HG03460 (cell line): ENCODE data around the gene MKKS.
"Not testable (repeated sequence)": the region's sequence is repeated elsewhere in the genome, so short reads cannot be mapped to it uniquely, and the experiment has no call there.

Experiments used
- ATAC-seq: cut with Tn5 transposase; IDR thresholded peaks from one replicate; pipeline ENCODE4 v1.9.1; 2021; ENCODE audit not compliant: unreplicated experiment

MKKS gene

DNA sequence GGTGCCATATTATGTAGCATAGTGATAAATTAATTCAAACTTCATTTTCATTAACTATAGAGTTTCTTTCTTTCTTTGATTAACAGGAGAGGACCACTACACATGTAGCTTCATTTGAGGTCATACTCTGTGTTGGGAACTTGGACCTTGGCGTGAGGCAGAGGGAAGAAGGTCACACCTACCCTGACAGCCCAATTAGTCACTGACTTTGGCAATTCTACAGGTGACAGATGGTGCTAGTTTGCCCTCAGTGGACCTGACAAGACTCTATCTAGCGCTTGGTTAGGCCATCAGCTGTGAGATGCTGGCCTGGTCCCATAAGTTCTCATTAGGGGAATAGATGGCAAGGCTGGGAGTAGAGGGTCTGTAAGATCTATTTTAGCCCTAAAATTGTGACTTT, 15.2 kb upstream of the MKKS start:
- no peak for ATAC-seq

DNA sequence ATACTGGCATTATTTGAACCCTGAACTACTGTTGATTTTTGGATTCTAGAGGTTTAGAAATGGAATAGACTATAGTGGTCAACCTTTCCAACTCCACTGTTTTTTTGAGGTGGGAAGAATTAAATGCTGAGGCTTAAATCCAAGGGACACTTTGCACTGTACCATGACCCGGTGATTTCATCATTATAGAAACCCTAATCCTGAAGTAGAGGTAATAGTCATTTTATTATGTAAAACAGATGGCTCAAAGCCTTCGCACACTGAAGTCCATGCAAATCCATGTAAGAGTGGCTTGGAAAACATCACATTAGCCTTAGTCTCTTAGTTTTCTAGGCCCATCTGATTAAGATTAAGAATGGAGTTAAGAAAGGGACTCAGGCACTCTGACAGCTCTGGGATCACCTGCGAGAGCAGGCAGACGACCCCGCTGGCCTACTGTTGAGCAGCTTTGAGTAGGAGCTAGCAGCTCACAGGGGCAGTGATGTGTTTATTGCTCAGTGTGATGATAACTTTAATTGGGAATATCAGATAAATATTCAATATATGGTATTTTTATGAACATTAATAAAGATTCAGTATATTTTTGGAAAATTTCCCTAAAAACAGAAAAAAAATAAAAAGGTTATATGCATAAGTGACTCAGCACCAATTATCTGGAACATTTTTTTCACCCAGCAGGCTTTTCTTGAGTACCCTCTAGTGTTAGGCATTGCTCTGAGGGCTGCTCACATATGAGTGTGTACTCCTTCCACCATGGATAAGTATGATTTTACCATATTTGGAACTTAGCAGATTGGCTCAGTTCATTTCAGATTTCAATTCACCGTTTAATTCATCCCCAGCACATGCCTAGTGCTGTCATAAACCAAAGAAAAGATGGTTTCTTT, 14.5 kb upstream of the MKKS start:
- ATAC-seq: no peak

DNA sequence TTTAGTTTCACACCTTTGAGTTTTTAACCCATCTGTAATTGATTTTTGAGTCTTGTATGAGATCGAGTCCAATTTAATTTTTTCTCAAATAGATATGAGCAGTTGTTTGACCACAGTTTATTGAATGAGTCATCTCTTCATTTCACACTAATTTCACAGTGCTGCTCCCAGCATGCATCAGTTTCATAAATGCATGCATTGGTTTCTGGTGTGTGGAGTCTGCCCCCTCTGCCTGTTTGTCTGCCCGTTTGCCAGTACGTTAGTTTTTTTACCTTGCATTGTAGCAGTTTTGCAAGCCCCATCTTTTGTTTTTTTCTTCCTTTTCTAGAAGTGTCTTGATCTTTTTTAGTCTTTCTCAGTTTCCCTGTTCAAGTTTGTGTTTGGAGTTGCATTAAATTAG, 13.0 kb upstream of the MKKS start:
- ATAC-seq: peak; percentile 96

DNA sequence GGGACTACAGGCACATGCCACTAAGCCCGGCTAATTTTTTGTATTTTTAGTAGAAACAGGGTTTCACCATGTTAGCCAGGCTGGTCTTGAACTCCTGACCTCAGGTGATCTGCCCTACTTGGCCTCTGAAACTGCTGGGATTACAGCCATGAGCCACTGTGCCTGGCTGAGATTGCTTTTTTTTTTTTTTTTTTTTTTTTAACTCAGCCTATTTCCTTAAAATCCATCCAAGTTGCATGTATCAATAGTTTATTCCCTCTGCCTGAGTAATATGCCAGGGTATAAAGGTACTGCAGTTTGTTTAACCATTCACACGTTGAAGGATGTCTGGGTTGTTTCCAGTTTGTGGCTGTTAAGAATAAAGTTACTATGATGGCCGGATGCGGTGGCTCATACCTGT, 11.7 kb upstream of the MKKS start:
- no peak for ATAC-seq

DNA sequence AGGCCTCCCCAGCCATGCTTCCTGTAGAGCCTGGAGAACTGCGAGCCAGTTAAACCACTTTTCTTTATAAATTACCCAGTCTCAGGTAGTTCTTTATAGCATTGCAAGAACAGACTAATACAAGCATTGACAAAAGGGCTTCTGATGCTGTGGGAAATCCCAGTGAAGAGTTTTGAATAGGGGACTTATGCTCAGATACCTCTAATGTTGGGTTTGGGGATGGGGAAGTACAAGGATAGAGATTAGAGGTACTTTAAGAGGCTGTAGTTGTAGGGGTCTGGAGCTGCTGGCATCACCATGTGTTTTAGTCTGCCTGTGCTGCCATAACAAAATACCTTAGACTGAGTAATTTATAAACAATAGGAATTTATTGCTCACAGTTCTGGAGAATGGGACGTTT, 9.9 kb upstream of the MKKS start:
- no peak for ATAC-seq

DNA sequence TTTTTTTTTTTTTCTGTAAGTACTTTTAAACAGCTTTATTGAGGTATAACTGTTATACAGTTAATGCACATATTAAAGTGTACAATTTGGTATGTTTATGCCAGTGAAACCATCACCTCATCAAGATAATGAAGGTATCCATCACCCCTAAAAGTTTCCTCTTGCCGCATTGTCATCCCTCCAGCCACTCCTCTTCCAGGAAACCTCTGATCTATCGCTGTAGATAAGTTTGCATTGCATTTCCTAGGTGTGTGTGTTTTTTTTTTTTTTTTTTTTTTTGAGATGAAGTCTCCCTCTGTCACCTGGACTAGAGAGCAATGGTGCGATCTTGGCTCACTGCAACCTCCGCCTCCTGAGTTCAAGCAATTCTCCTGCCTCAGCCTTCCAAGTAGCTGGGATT, 4.2 kb upstream of the MKKS start:
- ATAC-seq: no peak

DNA sequence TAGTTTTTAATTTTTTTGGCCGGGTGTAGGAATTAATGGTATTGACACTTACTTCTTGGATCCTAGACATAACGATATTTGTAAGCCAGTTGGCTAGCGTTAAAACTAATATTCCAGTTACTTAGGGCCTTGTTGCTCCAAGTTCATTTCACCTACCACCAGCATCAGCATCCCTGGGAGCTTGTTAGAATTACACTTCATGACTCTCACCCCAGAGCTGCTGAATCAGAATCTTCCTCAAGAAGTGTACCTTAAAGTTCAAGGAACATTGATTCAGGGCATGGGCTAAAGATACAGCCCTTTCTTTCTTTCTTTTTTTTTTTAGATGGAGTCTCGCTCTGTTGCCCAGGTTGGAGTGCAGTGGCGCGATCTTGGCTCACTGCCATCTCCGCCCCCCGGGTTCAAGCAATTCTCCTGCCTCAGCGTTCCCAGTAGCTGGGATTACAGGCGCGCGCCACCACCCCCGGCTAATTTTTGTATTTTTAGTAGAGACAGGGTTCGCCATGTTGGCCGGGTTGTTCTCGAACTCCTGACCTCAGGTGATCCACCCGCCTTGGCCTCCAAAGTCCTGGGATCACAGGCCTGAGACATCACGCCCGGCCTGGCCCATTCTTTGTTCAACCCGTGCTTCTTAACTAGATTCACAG, 2.2 kb upstream of the MKKS start:
- ATAC-seq: no peak

DNA sequence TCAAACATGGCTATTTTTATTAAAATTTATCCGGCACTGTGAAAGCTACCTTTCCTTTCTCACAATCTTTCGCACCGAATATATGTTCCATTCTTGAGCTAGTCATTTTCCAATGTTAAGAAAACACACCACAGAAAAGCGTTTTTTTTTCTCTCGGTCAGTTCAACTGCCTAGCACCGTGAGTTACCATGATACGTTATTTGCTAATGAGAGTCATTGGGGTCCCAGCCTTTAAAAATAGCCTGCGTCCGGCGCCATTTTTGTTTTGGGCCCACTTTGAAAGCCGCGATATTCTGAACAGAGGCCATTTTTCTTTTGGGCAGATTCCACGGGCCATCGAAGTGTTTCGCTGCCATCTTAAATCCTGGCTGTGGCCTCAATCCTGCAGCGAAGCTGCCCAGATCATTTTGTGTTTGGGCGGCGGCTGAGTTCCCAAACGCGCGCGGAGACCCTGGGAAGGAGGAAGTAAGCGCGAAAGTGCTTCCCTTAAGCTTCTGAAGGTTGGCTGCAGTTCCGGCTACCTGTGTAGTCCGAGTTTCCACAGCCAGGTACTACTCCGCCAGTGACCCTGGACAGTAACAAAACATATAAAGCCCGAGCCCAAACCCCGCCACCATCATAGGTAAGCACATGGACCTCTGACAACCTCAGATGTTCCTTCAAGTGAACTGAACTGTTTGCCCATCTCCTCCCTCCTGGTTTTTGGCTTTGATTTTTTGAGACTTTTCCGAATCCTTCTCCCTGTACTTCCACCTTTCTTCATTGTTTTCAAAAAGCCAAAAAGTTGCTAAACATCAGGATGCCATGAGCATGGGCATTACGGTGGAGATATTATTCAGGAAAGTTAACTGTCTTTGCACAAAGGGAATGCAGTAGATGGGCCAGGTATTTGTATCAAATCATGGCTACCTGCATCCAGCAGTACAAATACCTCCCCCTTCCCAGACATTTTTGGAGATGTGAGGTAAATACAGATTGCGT, 1.1 kb upstream of the MKKS start, which contains the start of gene SLX4IP:
Gene SLX4IP (plus strand): TSS at position 474 of the 981 bp plus-strand sequence. CDS start 22,900 bp downstream, outside the sequence.
- peak; percentile 63 for ATAC-seq

DNA sequence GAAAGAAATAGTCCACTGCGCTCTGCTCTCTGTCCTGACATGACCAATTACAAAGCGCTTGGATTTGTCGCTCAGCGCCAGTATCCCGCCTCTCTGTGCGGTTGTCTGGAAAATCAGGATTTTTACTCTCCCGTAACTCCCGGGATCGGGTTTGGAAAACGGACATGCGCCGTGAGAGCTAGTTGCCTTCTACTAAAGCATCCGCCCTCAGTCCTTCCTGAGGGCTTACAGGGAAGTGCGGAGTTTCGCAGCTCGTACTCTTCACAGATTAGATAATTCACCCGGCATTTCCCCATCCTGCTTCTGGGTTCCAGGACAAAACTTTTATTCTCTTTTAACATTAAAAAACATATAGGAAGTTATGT, 427 bp upstream of the MKKS start:
- ATAC-seq: peak; percentile 33

DNA sequence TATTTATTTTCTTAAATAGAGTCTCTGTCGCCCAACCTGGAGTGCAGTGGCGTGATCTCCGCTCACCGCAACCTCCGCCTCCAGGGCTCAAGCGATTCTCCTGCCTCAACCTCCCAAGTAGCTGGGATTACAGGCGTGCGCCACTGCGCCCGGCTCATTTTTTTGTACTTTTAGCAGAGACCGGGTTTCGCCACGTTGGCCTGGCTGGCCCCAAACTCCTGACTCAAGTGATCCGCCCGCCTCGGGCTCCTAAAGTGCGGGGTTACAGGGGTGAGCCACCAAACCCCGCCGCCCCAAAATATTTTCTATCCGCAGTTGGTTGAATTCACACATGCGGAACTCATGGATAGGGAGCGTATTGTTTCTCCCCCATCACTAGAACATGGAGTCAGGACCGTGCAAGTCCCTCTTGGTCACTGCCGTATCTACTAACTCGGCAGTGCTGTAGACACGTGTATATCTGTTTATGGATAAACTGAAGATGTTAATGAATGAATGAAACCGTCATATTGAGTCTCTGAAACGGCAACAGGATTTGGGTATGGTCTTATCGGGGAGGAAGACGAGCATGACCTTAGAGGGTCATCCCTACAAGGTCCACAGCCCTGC, 904 bp downstream of the MKKS start:
- no peak for ATAC-seq

DNA sequence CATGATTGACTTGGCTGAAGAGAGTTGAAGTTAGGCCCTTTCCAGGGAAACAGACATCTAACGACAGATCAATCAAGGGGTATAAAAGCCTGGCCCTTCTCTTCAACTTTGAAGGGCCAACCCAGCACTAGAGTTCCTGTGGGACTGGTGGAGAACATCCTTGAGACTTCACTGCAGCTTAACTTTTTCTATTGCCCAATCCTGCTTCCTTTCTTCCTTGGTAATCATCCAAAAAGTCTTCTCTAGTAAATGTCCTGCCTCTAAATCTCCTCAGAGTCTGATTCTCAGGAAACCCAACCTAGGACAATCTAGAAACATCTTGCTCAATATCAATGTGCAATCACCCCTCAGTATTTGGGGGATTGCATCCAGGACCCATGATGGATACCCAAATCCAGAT, 1.9 kb downstream of the MKKS start:
- ATAC-seq: no peak

DNA sequence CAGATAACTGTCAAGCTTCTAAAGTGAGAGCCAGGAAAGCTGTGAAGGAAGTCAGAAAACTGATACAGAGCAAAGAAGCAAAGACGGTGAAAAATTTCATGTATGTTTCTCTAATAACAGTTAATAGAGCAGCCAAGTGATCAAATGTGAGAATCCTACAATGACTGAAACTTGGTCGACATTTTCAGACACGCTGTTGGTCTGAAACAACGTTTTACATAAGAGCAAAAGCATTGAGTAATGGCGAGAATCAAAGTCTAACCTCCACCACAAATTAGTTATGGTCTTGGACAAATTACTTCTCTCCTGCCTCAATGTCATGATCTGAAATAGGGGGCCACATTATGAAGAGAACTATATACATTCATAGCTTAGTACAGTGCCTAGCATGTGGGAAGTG, 3.3 kb downstream of the MKKS start:
- no peak for ATAC-seq

DNA sequence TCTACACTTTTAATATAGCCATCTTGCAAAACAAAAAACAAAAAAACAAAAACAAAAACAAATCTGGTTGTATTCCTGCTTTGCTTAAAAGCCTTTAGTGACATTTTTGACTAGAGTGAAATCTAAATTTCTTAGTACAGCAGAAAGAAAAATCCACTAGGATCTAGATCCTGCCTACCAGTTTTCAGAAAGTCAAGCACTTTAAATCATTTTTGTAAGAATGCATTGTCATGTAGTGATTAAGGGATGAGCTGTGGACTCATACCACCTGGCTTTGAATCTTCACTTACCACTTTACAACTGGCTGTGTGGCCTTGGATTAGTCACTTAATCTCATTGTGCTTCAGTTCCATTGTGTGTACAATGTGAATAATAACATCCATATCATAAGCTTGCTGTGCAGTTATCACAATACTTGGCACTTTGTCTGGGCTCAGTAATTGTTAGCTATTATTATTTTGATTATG, 4.0 kb downstream of the MKKS start:
- no peak for ATAC-seq

DNA sequence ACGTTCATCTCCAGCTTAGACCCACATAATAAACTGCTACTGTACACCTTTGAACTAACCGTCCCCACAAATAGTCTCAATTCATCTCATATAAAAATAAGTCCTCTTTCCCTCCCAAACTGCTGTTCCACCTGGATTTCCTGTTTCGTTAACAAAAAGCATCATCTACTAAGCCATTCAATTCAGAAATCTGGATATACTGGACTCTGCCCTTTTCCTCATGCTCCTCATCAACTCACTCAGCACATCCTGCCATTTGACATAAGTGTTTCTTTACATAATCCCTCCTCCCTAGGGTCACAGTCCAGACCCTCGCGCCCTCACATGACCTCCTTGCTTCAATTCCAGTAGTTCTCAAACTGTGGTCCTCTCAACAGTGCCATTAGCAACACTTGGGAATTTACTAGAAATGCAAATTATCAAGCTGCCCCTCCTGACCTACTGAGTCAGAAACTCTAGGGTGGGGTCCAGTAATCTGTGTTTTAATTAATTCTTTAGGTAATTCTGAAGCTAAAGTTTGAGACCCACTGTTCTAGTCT, 4.5 kb downstream of the MKKS start:
- ATAC-seq: no peak

DNA sequence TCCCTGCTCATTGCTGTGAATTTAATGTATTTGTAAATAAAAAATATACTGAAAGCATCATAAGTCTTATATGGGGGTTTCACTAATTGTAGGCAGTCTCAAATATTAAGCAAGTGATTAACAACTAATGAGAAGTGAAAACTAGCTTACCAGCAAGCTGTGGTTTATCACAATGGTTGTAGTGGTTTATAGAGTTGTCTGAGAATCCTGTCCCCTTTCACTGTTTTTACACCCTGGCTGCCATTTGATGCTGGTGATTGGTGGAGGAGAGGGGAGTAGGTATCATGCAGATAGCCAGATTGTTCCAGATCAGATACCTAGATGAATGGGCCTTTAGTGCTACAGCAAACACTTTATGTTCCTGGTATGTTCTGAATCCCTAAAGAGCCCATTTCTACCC, 6.0 kb downstream of the MKKS start:
- no peak for ATAC-seq

DNA sequence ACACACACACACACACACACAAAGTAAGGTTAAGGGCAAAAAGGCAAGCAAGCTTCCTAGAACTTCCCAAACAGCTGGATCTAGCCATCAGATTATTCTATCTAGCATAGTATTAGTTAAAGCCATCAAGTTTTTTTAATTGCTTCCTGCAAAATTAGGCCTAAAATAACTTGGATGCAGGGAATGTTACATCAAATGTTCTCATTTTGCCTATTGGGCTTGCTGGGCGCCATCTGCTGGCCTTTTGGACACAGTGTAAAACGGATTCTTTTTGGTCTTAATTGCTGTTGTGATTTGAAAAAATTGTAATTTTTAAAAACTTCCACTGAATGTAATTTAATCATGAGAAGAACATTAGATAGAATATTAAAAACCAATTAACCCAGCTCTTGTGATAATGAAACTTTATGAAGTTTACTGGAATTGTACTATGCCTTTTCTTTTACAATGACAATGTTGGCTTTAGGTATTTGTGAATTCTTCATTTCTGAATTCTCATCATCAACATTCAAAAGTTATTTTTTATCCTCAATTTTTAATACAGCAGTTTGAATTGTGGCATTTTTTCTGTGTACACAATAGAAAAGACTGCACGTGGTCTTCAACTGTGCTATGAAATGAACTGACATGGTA, 6.8 kb downstream of the MKKS start:
- ATAC-seq: no peak

DNA sequence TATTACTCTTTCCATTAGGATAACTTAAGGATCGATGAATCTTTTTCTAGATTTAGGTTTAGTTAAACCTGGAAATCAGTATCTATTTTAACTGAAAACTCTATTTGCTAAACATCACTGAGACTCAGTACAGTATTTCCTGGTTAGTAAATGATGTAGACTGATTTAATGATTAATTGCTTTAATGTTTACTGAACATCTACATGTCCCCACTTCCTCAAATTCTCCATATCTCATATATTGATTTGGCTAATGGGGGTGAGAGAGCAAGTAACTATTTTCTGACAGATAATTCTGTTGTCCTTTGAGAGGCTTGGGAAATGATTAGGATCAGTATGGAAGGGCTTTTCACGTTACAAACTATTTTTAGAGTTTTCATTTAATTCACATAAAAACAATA, 10.3 kb downstream of the MKKS start:
- peak; percentile 71 for ATAC-seq

DNA sequence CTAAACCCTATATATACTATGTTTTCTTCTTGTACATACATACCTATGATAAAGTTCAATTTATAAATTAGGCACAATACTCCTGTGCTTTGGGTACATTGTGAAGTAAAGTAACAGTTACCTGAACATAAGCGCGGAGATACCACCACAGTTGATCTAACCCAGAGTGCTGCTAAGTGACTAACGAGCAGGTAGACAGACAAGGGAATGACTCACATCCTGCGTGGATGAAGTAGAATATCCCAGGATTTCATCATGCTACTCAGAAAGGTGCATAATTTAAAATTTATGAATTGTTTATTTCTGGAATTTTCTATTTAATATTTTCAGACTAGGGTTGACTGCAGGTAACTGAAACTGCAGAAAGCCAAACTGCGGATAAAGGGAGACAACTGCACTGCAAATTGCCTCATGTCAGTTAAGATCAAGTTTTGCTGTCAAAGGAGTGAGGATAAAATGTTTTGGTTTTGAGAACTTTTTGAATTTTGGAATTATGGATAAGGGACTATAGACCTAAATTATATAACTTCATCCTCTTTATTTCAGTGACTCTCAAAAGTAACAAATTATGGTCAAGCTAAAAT, 14.4 kb downstream of the MKKS start:
- ATAC-seq: no peak

DNA sequence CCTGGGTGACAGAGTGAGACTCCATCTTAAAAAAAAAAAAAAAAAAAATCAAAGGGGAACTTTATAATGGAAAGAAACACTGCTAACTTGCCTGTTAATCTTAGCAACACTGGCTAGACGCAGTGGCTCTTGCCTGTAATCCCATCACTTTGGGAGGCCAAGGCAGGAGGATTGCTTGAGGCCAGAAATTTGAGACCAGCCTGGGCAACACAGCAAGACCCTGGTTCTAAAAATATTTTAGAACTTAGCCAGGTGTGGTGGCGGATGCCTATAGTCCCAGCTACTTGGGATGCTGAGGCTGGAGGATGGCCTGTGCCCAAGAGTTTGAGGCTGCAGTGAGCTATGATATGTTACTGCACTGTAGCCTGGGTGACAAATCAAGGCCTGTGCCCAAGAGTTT, 16.8 kb downstream of the MKKS start:
- not testable (repeated sequence) for ATAC-seq
